ENCODE measurements around the gene TIMD4. TPM values are rescaled to one million over a fixed set of nuclear protein-coding genes. Genes with fewer than 3 reads are reported as not detected.
"Not testable (repeated sequence)": the region's sequence is repeated elsewhere in the genome, so short reads cannot be mapped to it uniquely, and the experiment has no call there.

Gene TIMD4
- polyA plus RNA-seq, 2 donors, result 0.04 TPM; not detected in 1

DNA sequence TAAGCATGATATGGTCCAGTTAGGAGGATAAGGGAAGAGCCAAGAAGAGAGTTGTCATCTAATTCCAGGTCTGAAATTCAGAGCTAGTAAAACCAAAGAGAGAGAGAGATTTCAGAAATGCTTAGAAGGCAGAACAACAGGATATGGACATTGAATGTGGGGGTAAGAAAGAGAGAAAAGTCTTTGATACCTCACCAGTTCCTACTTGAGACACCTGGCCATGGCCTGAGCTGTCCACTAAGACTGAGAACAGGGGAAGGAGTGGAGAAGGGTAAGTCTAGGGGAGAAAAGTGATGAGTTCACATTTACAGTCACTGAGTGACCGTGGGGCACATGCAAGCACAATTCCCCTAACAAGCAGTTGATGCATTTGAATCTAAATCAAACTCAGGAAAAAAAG is 35.5 kb downstream of the TIMD4 start:
- Histone ChIP-seq H3K4me1 (ENCODE audit: control insufficient read depth in 2 of 2, insufficient read depth in 2 of 2, low read length in 1 of 2) (no peaks in the 10 kb centered on the region), H3K4me3 (ENCODE audit: low read depth in 1 of 2, low read length in 2 of 2) (no peak overlapping the region), H3K27ac (ENCODE audit: low read depth in 2 of 2, low read length in 1 of 2) (no peak overlapping the region), H3K27me3 (ENCODE audit: control insufficient read depth in 1 of 2, insufficient read depth in 2 of 2, low read length in 2 of 2) (no peaks in the 10 kb centered on the region), H3K36me3 (ENCODE audit: control insufficient read depth in 2 of 2, insufficient read depth in 2 of 2, low read length in 1 of 2) (no peaks in the 10 kb centered on the region), H3K9me3 (ENCODE audit: control insufficient read depth in 2 of 2, insufficient read depth in 1 of 2, low read depth in 1 of 2, low read length in 1 of 2) (peaks cover 0 to 2% of the 10 kb centered on the region in 2 donors)
- WGBS, 2 donors, result 80 to 91% methylated on average over 1 of the region's 1 CpG

DNA sequence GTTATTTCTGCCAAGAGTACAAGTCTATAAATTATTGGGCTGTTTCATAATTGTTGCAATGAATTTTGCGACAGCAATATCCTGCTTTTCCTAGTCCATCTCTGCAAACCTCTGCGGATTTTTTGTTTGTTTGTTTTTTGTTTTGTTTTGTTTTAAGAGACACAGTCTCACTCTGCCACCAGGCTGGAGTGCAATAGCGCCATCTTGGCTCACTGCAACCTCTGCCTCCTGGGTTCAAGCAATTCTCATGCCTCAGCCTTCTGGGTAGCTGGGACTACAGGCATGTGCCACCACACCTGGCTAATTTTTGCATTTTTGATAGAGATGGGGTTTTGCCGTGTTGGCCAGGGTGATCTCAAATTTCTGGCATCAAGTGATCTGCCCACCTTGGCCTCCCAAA is 37.3 kb downstream of the TIMD4 start:
- not testable (repeated sequence) for H3K27me3 ChIP-seq (ENCODE audit: control insufficient read depth in 1 of 2, insufficient read depth in 2 of 2, low read length in 2 of 2); H3K4me1 ChIP-seq (ENCODE audit: control insufficient read depth in 2 of 2, insufficient read depth in 2 of 2, low read length in 1 of 2)
- 73 to 78% methylated on average over 4 of the region's 4 CpGs for WGBS, 2 donors

DNA sequence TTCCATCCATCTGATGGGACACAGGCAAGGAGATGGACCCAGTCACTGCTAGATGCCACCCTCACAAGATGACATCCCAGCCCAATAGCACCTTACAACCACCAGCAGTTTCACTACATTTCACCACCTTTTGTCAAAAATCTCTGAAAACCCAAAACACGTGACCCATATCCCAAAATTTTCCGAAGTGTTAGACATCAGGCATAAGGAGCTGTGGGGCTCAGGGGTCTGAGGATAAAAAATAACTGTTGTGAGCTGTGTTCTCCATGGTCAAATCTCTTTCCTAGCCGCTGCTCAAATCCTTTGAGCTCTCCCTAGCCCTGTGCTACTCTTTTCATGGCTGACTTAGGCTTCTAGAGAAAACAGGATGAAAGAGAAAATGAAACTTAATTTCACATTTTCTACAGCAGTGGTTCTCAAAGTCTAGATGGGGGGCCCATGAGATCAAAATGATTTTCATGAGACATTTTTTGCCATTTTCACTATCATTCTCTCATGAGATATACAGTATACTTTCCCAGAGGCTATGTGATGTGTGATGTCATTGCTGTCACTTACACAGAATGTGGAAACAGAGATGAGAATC is 40.7 kb downstream of the TIMD4 start:
- no peak overlapping the region for H3K4me3 ChIP-seq (ENCODE audit: low read depth in 1 of 2, low read length in 2 of 2)
- H3K36me3 ChIP-seq (ENCODE audit: control insufficient read depth in 2 of 2, insufficient read depth in 2 of 2, low read length in 1 of 2), result no peaks in the 10 kb centered on the region
- no peaks in the 10 kb centered on the region for H3K4me1 ChIP-seq (ENCODE audit: control insufficient read depth in 2 of 2, insufficient read depth in 2 of 2, low read length in 1 of 2)
- H3K9me3 ChIP-seq (ENCODE audit: control insufficient read depth in 2 of 2, insufficient read depth in 1 of 2, low read depth in 1 of 2, low read length in 1 of 2), result peaks cover 0 to 2% of the 10 kb centered on the region in 2 donors
- 87 to 90% methylated on average over 3 of the region's 3 CpGs for WGBS, 2 donors
- H3K27me3 ChIP-seq (ENCODE audit: control insufficient read depth in 1 of 2, insufficient read depth in 2 of 2, low read length in 2 of 2), result no peaks in the 10 kb centered on the region
- H3K27ac ChIP-seq (ENCODE audit: low read depth in 2 of 2, low read length in 1 of 2), result no peak overlapping the region

More for the DNA sequence above, 37.3 kb downstream of the TIMD4 start:
- not testable (repeated sequence) for H3K27ac ChIP-seq (ENCODE audit: low read depth in 2 of 2, low read length in 1 of 2); H3K4me3 ChIP-seq (ENCODE audit: low read depth in 1 of 2, low read length in 2 of 2); H3K9me3 ChIP-seq (ENCODE audit: control insufficient read depth in 2 of 2, insufficient read depth in 1 of 2, low read depth in 1 of 2, low read length in 1 of 2); H3K36me3 ChIP-seq (ENCODE audit: control insufficient read depth in 2 of 2, insufficient read depth in 2 of 2, low read length in 1 of 2)

DNA sequence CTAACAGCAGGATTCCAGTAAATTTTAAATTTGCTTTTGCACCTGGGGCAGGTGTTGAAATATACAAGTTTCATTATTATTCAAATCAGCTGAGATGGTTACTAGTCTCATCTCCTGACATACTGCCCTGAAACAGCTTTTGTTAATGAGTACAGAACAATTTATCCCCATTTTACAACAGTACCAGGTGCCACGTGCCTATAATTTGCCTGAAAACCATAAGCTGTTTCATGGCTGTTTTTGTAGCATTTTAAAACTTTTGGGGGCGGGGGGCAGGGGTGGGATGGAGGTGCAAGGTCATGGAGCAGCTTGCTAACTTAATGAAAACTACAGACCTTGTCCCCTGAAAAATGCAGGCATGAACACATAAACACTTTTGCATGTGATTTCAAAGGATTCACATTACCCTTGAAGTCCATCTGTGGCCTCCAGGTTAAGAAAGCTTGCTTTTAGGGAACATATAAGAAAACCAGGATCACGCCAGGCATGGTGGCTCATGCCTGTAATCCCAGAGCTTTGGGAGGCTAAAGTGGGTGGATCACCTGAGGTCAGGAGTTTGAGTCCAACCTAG is 42.1 kb downstream of the TIMD4 start:
- Histone ChIP-seq H3K4me3 (ENCODE audit: low read depth in 1 of 2, low read length in 2 of 2) (no peak overlapping the region), H3K36me3 (ENCODE audit: control insufficient read depth in 2 of 2, insufficient read depth in 2 of 2, low read length in 1 of 2) (no peaks in the 10 kb centered on the region), H3K4me1 (ENCODE audit: control insufficient read depth in 2 of 2, insufficient read depth in 2 of 2, low read length in 1 of 2) (no peaks in the 10 kb centered on the region), H3K27me3 (ENCODE audit: control insufficient read depth in 1 of 2, insufficient read depth in 2 of 2, low read length in 2 of 2) (no peaks in the 10 kb centered on the region), H3K27ac (ENCODE audit: low read depth in 2 of 2, low read length in 1 of 2) (no peak overlapping the region), H3K9me3 (ENCODE audit: control insufficient read depth in 2 of 2, insufficient read depth in 1 of 2, low read depth in 1 of 2, low read length in 1 of 2) (peaks cover 0 to 2% of the 10 kb centered on the region in 2 donors)
- 62 to 65% methylated on average over 3 of the region's 3 CpGs for WGBS, 2 donors

DNA sequence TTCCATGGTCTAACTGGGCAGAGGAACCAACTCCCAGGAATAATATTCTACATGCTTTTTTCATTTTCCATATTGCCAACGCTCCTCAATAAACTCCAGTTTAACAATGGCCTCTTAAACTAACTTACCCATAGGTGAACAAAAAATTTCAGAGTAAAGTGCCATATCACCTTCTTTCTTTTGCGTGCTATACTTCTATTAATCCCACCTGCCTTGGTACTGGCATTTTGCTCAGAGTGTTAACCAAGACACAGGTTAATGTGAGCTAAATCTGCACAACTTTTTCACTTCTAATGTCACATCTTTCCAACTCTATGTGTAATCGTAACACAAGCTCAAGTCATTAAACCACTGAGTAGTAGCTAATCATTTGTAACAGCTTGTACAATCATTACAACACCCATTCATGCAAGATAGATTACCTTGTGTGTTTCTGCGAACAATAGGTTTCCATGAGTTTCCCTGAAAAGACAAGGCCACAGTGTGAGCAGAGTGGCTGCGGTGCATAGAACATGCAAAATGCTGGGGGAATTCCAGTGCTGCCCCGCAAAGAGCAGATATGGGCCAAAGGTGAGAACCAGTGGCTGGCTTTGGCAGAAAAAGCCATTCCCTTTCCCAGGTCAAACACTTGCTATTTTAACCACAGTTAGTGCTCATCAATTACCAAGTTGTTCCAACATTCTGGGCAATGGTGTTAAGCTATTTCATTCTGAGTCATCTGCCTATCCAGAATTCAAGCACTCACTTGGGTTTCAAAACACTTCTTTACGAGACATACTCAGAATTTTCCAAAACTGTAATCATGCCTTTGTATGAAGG is 42.8 kb downstream of the TIMD4 start:
- H3K4me1 ChIP-seq (ENCODE audit: control insufficient read depth in 2 of 2, insufficient read depth in 2 of 2, low read length in 1 of 2), result no peaks in the 10 kb centered on the region
- no peak overlapping the region for H3K27ac ChIP-seq (ENCODE audit: low read depth in 2 of 2, low read length in 1 of 2)
- H3K4me3 ChIP-seq (ENCODE audit: low read depth in 1 of 2, low read length in 2 of 2), result no peak overlapping the region
- 59 to 71% methylated on average over 7 of the region's 7 CpGs for WGBS, 2 donors
- no peaks in the 10 kb centered on the region for H3K9me3 ChIP-seq (ENCODE audit: control insufficient read depth in 2 of 2, insufficient read depth in 1 of 2, low read depth in 1 of 2, low read length in 1 of 2)
- H3K36me3 ChIP-seq (ENCODE audit: control insufficient read depth in 2 of 2, insufficient read depth in 2 of 2, low read length in 1 of 2), result no peaks in the 10 kb centered on the region
- H3K27me3 ChIP-seq (ENCODE audit: control insufficient read depth in 1 of 2, insufficient read depth in 2 of 2, low read length in 2 of 2), result no peaks in the 10 kb centered on the region

DNA sequence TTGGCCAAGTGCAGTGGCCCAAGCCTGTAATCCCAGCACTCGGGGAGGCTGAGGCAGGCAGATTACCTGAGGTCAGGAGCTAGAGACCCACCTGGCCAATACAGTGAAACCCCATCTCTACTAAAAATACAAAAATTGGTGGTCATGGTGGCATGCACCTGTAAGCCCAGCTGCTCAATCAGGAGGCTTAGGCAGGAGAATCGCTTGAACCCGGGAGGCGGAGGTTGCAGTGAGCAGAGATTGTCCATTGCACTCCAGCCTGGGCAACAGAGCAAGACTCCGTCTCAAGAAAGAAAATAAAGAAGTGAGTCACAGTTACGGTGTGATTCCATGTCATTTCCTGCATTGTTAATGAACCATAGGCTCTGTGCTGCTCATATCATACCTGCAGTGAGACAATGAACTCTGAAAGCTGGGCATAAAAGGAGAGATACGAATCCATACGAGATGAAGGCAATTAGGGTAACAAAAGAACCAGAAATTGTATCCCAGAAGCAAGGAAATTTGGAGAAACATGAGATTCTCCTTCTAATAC is 44.6 kb downstream of the TIMD4 start:
- Histone ChIP-seq H3K27ac (ENCODE audit: low read depth in 2 of 2, low read length in 1 of 2) (no peak overlapping the region), H3K4me3 (ENCODE audit: low read depth in 1 of 2, low read length in 2 of 2) (no peak overlapping the region), H3K9me3 (ENCODE audit: control insufficient read depth in 2 of 2, insufficient read depth in 1 of 2, low read depth in 1 of 2, low read length in 1 of 2) (no peaks in the 10 kb centered on the region), H3K36me3 (ENCODE audit: control insufficient read depth in 2 of 2, insufficient read depth in 2 of 2, low read length in 1 of 2) (no peaks in the 10 kb centered on the region), H3K27me3 (ENCODE audit: control insufficient read depth in 1 of 2, insufficient read depth in 2 of 2, low read length in 2 of 2) (no peaks in the 10 kb centered on the region), H3K4me1 (ENCODE audit: control insufficient read depth in 2 of 2, insufficient read depth in 2 of 2, low read length in 1 of 2) (no peaks in the 10 kb centered on the region)
- WGBS, 2 donors, result 77 to 87% methylated on average over 8 of the region's 8 CpGs

DNA sequence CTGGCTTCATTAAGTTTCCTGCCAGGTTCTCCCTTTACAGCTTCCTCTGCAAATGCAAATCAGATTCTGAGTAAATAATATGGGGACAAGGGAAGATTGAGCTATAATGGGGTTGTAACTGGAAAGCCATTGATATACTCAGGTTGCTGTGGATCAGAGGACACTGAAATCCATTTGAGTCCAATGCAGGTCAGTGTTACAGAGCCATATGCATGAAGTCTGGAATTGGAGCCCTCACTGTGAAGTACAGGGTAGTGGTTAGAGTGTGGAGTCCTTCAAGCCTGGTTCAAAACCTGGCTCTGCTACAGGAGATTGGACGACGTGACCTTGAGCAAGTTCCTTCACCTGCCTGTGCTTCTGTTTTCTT is 48.7 kb downstream of the TIMD4 start:
- no peaks in the 10 kb centered on the region for H3K4me1 ChIP-seq (ENCODE audit: control insufficient read depth in 2 of 2, insufficient read depth in 2 of 2, low read length in 1 of 2)
- no peaks in the 10 kb centered on the region for H3K27me3 ChIP-seq (ENCODE audit: control insufficient read depth in 1 of 2, insufficient read depth in 2 of 2, low read length in 2 of 2)
- H3K9me3 ChIP-seq (ENCODE audit: control insufficient read depth in 2 of 2, insufficient read depth in 1 of 2, low read depth in 1 of 2, low read length in 1 of 2), result no peaks in the 10 kb centered on the region
- no peak overlapping the region for H3K4me3 ChIP-seq (ENCODE audit: low read depth in 1 of 2, low read length in 2 of 2)
- no peaks in the 10 kb centered on the region for H3K36me3 ChIP-seq (ENCODE audit: control insufficient read depth in 2 of 2, insufficient read depth in 2 of 2, low read length in 1 of 2)
- no peak overlapping the region for H3K27ac ChIP-seq (ENCODE audit: low read depth in 2 of 2, low read length in 1 of 2)
- 80 to 94% methylated on average over 2 of the region's 2 CpGs for WGBS, 2 donors

DNA sequence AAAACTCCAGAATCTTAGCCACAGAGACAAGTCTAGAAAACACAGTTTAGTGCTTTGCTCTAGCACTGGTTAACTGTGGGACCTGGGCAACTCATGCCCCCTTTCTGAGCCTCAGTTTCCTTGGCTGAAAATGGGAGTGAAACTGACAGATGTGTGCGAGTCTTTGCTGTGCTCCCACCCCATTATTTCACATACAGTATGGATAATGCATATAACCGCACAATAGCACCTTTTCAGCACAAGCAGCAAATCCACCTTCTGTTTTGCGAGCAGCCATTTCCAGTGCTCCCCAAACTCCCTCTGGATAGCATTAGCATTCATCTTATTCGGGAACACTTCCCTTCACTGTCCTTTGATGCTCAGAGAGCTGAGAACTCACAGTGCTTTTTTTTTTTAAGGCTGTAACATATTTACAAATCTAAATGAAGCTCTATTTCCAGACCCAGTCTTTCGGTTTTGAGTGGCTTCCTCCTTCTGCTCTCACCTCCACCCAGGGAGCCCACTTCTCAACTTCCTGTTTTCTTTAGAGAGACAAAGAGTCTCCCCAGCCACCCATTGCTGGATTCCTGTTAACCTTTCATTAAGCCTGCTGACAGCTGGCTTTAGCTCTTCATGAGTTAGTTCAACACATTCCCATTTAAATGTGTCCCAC is 49.2 kb downstream of the TIMD4 start:
- H3K9me3 ChIP-seq (ENCODE audit: control insufficient read depth in 2 of 2, insufficient read depth in 1 of 2, low read depth in 1 of 2, low read length in 1 of 2), result no peaks in the 10 kb centered on the region
- H3K36me3 ChIP-seq (ENCODE audit: control insufficient read depth in 2 of 2, insufficient read depth in 2 of 2, low read length in 1 of 2), result no peaks in the 10 kb centered on the region
- no peaks in the 10 kb centered on the region for H3K27me3 ChIP-seq (ENCODE audit: control insufficient read depth in 1 of 2, insufficient read depth in 2 of 2, low read length in 2 of 2)
- no peak overlapping the region for H3K27ac ChIP-seq (ENCODE audit: low read depth in 2 of 2, low read length in 1 of 2)
- WGBS, 2 donors, result 54 to 63% methylated on average over 5 of the region's 5 CpGs
- H3K4me1 ChIP-seq (ENCODE audit: control insufficient read depth in 2 of 2, insufficient read depth in 2 of 2, low read length in 1 of 2), result no peaks in the 10 kb centered on the region
- H3K4me3 ChIP-seq (ENCODE audit: low read depth in 1 of 2, low read length in 2 of 2), result no peak overlapping the region

DNA sequence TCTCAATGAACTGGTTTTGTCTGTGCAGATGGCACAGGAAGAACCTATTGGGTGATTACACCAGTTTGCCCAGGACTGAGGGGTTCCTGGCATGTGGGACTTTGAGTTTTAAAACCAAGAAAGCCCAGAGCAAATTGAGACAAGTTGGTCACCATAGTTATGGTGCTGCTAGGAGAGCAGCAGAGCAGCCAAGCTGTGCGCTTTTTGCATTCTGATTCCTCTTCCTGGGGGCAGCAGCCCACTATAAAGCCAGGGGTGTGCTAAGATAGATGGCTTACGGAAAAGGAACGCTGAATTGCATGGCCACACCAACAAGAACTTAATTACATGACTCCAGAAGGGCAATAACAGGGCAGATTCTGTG is 49.7 kb downstream of the TIMD4 start:
- no peaks in the 10 kb centered on the region for H3K9me3 ChIP-seq (ENCODE audit: control insufficient read depth in 2 of 2, insufficient read depth in 1 of 2, low read depth in 1 of 2, low read length in 1 of 2)
- no peak overlapping the region for H3K27ac ChIP-seq (ENCODE audit: low read depth in 2 of 2, low read length in 1 of 2)
- no peaks in the 10 kb centered on the region for H3K36me3 ChIP-seq (ENCODE audit: control insufficient read depth in 2 of 2, insufficient read depth in 2 of 2, low read length in 1 of 2)
- no peak overlapping the region for H3K4me3 ChIP-seq (ENCODE audit: low read depth in 1 of 2, low read length in 2 of 2)
- H3K4me1 ChIP-seq (ENCODE audit: control insufficient read depth in 2 of 2, insufficient read depth in 2 of 2, low read length in 1 of 2), result no peaks in the 10 kb centered on the region
- WGBS, 2 donors, result 89 to 95% methylated on average over 3 of the region's 3 CpGs
- H3K27me3 ChIP-seq (ENCODE audit: control insufficient read depth in 1 of 2, insufficient read depth in 2 of 2, low read length in 2 of 2), result no peaks in the 10 kb centered on the region

Data from esophagus (tissue), 2 donors.